Body of pancreas (tissue), 4 donors: ENCODE measurements around the gene FKBP1A.

Source experiments
- POLR2A ChIP-seq, 3 donors: fragments of 450-650 bp; IDR thresholded peaks; one replicate each; pipeline ENCODE4 v1.6.1; 2016; ENCODE audit warnings: antibody characterized with exemption in 3 of 3, mild to moderate bottlenecking in 2 of 3
- TF ChIP-seq, protein P1 (sequence below), 7 experiments: fragments of 450-650 bp in 4 of 7; fragments of 200-600 bp in 3 of 7; sonication (generic) in 3 of 7; IDR thresholded peaks; one replicate each; pipeline ENCODE4 v1.5.1; 2016 to 2019; ENCODE audit warnings: antibody characterized with exemption in 7 of 7

DNA sequence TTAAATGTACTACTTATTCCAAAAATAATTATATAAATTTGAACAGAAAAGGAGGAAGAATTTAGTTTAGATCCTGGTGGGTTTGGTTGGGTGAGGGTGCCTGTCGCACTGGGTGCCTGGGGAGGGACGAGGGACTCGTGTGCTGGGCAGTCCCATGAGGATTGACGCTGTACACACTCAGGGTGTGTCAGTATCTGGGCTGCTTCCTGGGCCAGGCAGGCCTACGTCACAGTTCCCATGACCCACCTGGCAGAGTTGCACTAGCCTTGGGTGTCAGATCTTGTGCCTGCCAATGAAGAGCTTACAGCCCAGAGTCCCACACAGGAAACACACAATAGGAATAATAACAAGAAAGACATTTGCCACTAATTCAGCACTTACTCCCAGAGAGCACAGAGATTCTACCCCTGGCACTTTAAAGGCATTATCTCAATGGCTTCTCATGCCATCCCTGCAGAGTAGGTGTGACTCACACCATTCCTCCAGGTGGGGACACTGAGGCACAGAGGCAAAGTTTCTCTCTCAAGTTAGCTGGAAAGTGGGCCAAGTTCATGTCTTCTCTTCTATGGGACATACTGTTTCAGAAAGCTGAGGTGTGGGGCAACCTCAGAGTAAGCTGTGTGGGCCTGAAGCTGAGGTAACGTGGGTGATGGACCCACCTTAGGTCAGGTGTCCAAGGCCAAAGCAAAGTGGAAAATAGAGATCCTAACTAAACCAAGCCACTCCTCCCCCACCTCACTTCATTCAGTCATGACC is 62.6 kb downstream of the FKBP1A start:
- TF ChIP-seq, protein P1, sequence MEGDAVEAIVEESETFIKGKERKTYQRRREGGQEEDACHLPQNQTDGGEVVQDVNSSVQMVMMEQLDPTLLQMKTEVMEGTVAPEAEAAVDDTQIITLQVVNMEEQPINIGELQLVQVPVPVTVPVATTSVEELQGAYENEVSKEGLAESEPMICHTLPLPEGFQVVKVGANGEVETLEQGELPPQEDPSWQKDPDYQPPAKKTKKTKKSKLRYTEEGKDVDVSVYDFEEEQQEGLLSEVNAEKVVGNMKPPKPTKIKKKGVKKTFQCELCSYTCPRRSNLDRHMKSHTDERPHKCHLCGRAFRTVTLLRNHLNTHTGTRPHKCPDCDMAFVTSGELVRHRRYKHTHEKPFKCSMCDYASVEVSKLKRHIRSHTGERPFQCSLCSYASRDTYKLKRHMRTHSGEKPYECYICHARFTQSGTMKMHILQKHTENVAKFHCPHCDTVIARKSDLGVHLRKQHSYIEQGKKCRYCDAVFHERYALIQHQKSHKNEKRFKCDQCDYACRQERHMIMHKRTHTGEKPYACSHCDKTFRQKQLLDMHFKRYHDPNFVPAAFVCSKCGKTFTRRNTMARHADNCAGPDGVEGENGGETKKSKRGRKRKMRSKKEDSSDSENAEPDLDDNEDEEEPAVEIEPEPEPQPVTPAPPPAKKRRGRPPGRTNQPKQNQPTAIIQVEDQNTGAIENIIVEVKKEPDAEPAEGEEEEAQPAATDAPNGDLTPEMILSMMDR (IDR thresholded peaks at IDR 0.05) = no peak
- peak; percentile 39 to 42 (median 42) for TF ChIP-seq POLR2A (IDR thresholded peaks at IDR 0.05)
